Heart left ventricle (tissue), 16 donors: ENCODE results near the gene ING4. TPM values are rescaled to one million over a fixed set of nuclear protein-coding genes. Genes with fewer than 3 reads are reported as not detected.

ENCODE experiments used
- ATAC-seq, 4 donors: fragments of 200-7000 bp; cut with Tn5 transposase; one replicate each; pipeline ENCODE4 v1.9.1; 2020 to 2022; ENCODE audit warnings: moderate library complexity in 4 of 4, mild to moderate bottlenecking in 3 of 4, moderate number of reproducible peaks in 1 of 4
- DNase-seq, 5 donors: peaks; one replicate each; pipeline ENCODE4 v3.0.0-alpha.2; 2020
- H3K27ac ChIP-seq, 12 donors: fragments of 200-600 bp; sonication (generic) in 4 of 12; one replicate each; pipeline versions ENCODE4 v1.5.0 to v1.8.0; 2016 to 2022; ENCODE audit warnings: mild to moderate bottlenecking in 2 of 12
- H3K27me3 ChIP-seq, 9 donors: fragments of 200-600 bp; sonication (generic) in 2 of 9; one replicate each; pipeline versions ENCODE4 v1.5.1 to v1.8.0; 2016 to 2022; ENCODE audit warnings: mild to moderate bottlenecking in 3 of 9
- H3K36me3 ChIP-seq, 9 donors: fragments of 200-600 bp; sonication (generic) in 2 of 9; one replicate each; pipeline versions ENCODE4 v1.5.0 to v1.8.0; 2018 to 2022; ENCODE audit warnings: mild to moderate bottlenecking in 2 of 9
- H3K4me1 ChIP-seq, 12 donors: fragments of 200-600 bp; sonication (generic) in 4 of 12; one replicate each; pipeline versions ENCODE4 v1.5.0 to v1.8.0; 2016 to 2022; ENCODE audit warnings: mild to moderate bottlenecking in 3 of 12
- H3K4me3 ChIP-seq, 12 donors: fragments of 200-600 bp; sonication (generic) in 4 of 12; one replicate each; pipeline versions ENCODE4 v1.5.0 to v1.8.0; 2017 to 2022; ENCODE audit warnings: mild to moderate bottlenecking in 9 of 12, moderate library complexity in 4 of 12
- H3K9me3 ChIP-seq, 12 donors: fragments of 200-600 bp; sonication (generic) in 4 of 12; one replicate each; pipeline versions ENCODE4 v1.5.0 to v1.8.0; 2016 to 2022; ENCODE audit warnings: mild to moderate bottlenecking in 1 of 12
- POLR2A ChIP-seq, 2 donors: fragments of 450-650 bp; IDR thresholded peaks; one replicate each; pipeline ENCODE4 v1.6.1; 2017; ENCODE audit warnings: antibody characterized with exemption in 2 of 2, mild to moderate bottlenecking in 2 of 2, moderate library complexity in 2 of 2
- whole genome bisulfite sequencing, 4 donors: extraction: QIAGEN DNeasy Blood & Tissue Kit in 2 of 4; methylation state at CpG; one replicate each; pipeline versions ENCODE4 v1.1.5 to v1.1.7; 2013 to 2018; 5-methylcytosine and 5-hydroxymethylcytosine counted together
- intact Hi-C, 10 donors: fragments of 100-400 bp; cut with DNase I; formaldehyde crosslinking; loops; one replicate each; pipeline versions ENCODE4 v1.11.1 to v1.14.2; 2022
- polyA plus RNA-seq, 2 donors: library from polyadenylated mRNA; stranded (reverse); fragments of 200-250 nt; gene quantifications; one replicate each; pipeline ENCODE4 v1.2.3, GENCODE V29; 2013
- total RNA-seq, 9 donors: library from RNA; depleted of rRNA in 2 of 9; stranded (reverse); fragments of >200 nt in 2 of 9; fragmentation: NEBNext Ultra II Directional in 3 of 9; extraction: Animal tissue kit (Norgen Biotek cat#: 25700) in 3 of 9; gene quantifications; one replicate each; pipeline versions ENCODE4 v1.1.0 to v1.2.4, GENCODE V29; 2016 to 2023
- TF ChIP-seq, protein P1 (sequence below), 12 donors: fragments of 200-600 bp; sonication (generic) in 4 of 12; IDR thresholded peaks; one replicate each; pipeline versions ENCODE4 v1.5.0 to v1.8.0; 2018 to 2022; ENCODE audit warnings: antibody characterized with exemption in 12 of 12, mild to moderate bottlenecking in 5 of 12
- donor health status: ischemic (EF 13 %, LVEDD 7.1; RV severe dilation, severe dysfunction).
- donor health status: healthy with polysubstance abuse.
- donor health status: DM: no; HTN: yes; CAD: no.
- donor health status: DM: no; HTN: no; CAD: no.
- donor health status: ischemic (EF 25% LVEDD 6.9; RV normal size, moderate dysfunction).
- donor health status: ischemic (EF 25% LVEDD 5.7; RV mildly dilated, moderate dysfunction).
- donor health status: healthy.
- donor health status: DM: yes; HTN: yes; CAD: no.
- donor health status: ischemic (EF 35%, LVEDD 5.7; RV mildly dilated, moderate dysfunction).
- donor health status: nonischemic (EF 11% LVEDD 7.7; RV severe dilation, severe dysfunction).
- donor health status: DM: yes; HTN: yes; CAD: no.
- donor health status: PGD.
- donor health status: ischemic (EF 29% LVEDD 5.4; RV normal size, mild dysfunction).
- donor health status: nonischemic (EF 23%, LVEDD 6.1; RV moderate dilation, normal function).

ING4 gene
- total and polyA plus RNA-seq, 11 donors = 14.6 to 39.0 (median 23.6) TPM

GRCh38 chr12:6606331-6607131 lies 56.4 kb downstream of the ING4 start:
- intact Hi-C loops = loop anchor here in 2 of 10 donors (2.0 to 5.0 kb wide), 2 partner anchors 38 to 39 kb away; partner anchors contain the start of gene NOP2 (in 2 of the 2)
- H3K4me1 ChIP-seq = peaks cover 9 to 55% (median 44%) of the 10 kb centered on the region in 12 donors

GRCh38 chr12:6605421-6606330 lies 57.2 kb downstream of the ING4 start:
- 4 to 7% (median 5%) methylated on average over 15 to 18 of the region's 18 CpGs for WGBS, 4 donors
- intact Hi-C loops = loop anchor here in 2 of 10 donors (2.0 to 5.0 kb wide), 2 partner anchors 37 to 38 kb away; partner anchors contain the start of gene NOP2 (in 2 of the 2)

More at GRCh38 chr12:6606331-6607131, 56.4 kb downstream of the ING4 start:
- TF ChIP-seq, protein P1, sequence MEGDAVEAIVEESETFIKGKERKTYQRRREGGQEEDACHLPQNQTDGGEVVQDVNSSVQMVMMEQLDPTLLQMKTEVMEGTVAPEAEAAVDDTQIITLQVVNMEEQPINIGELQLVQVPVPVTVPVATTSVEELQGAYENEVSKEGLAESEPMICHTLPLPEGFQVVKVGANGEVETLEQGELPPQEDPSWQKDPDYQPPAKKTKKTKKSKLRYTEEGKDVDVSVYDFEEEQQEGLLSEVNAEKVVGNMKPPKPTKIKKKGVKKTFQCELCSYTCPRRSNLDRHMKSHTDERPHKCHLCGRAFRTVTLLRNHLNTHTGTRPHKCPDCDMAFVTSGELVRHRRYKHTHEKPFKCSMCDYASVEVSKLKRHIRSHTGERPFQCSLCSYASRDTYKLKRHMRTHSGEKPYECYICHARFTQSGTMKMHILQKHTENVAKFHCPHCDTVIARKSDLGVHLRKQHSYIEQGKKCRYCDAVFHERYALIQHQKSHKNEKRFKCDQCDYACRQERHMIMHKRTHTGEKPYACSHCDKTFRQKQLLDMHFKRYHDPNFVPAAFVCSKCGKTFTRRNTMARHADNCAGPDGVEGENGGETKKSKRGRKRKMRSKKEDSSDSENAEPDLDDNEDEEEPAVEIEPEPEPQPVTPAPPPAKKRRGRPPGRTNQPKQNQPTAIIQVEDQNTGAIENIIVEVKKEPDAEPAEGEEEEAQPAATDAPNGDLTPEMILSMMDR (IDR thresholded peaks at IDR 0.05) = no peak
- TF ChIP-seq POLR2A (IDR thresholded peaks at IDR 0.05) = peak in 1 of 2 donors; percentile 13
- ATAC-seq = peak; percentile 54 to 70 (median 67)
- H3K27ac ChIP-seq = peak overlapping the region; percentile 93 to 100 (median 99)
- H3K36me3 ChIP-seq = peaks cover 0 to 29% (median 13%) of the 10 kb centered on the region in 9 donors
- no peaks in the 10 kb centered on the region for H3K27me3 ChIP-seq
- peak; percentile 85 to 89 (median 87) for DNase-seq
- peaks cover 0 to 8% (median 0%) of the 10 kb centered on the region in 12 donors for H3K9me3 ChIP-seq
- WGBS, 4 donors = 0 to 1% (median 1%) methylated on average over 16 to 70 of the region's 70 CpGs
- peak overlapping the region; percentile 54 to 100 (median 97) for H3K4me3 ChIP-seq

GRCh38 chr12:6604259-6605029 lies 58.5 kb downstream of the ING4 start:
- intact Hi-C loops = loop anchor here in 4 of 10 donors (5.0 kb wide), 2 partner anchors 37 to 42 kb away; partner anchors contain the start of gene NOP2 (in 3 of the 4)
- TF ChIP-seq, protein P1 (IDR thresholded peaks at IDR 0.05) = no peak
- no peak for TF ChIP-seq POLR2A (IDR thresholded peaks at IDR 0.05)
- Histone ChIP-seq H3K27ac (peak overlapping the region in 11 of 12 donors; percentile 4 to 100 (median 99)), H3K4me1 (peaks cover 9 to 48% (median 41%) of the 10 kb centered on the region in 12 donors), H3K4me3 (peak overlapping the region in 11 of 12 donors; percentile 2 to 100 (median 95)), H3K9me3 (peaks cover 0 to 8% (median 0%) of the 10 kb centered on the region in 12 donors), H3K27me3 (no peaks in the 10 kb centered on the region), H3K36me3 (peaks cover 0 to 50% (median 34%) of the 10 kb centered on the region in 9 donors)
- WGBS, 4 donors = 50 to 68% (median 60%) methylated on average over 6 of the region's 6 CpGs
- DNase-seq (no peak), ATAC-seq (no peak)

More at GRCh38 chr12:6605421-6606330, 57.2 kb downstream of the ING4 start:
- TF ChIP-seq, protein P1 (IDR thresholded peaks at IDR 0.05) = no peak
- TF ChIP-seq POLR2A (IDR thresholded peaks at IDR 0.05) = no peak
- ATAC-seq = peak; percentile 0 to 9 (median 3)
- Histone ChIP-seq H3K36me3 (peaks cover 0 to 37% (median 22%) of the 10 kb centered on the region in 9 donors), H3K9me3 (peaks cover 0 to 8% (median 0%) of the 10 kb centered on the region in 12 donors), H3K27me3 (no peaks in the 10 kb centered on the region), H3K4me3 (peak overlapping the region; percentile 54 to 100 (median 97)), H3K4me1 (peaks cover 9 to 48% (median 41%) of the 10 kb centered on the region in 12 donors), H3K27ac (peak overlapping the region; percentile 93 to 100 (median 99))
- peak in 1 of 5 donors; percentile 39 for DNase-seq
